ENCODE data around the gene AKR1B15. TPM values are rescaled to one million over a fixed set of nuclear protein-coding genes. Genes with fewer than 3 reads are reported as not detected.

The AKR1B15 gene
- total RNA-seq, 4 donors from 2014 or later = 1.9 TPM; not detected in 3

DNA sequence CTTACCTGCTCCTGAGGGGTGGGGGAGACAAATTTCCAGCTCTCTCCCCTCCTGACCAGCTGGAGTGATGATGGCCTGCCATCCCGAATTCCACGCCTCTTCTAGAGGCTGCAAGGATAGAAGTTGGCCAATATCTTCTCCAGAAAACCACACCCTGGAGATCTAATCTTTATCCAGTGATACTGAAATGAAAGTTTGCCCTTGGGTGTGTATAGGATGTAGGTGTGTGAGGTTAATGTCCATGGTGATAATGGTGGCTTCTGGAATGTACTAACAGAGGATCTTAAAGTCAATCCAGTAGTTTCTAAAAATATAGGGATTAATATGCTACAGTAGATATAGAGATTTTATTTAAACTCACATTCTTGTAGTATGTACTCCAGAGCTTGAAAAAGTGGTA is 22.2 kb downstream of the AKR1B15 start:
- H3K27ac ChIP-seq = peak overlapping the region in 2 of 4 donors; percentile 11 to 65
- H3K9me3 ChIP-seq = no peaks in the 10 kb centered on the region
- no peak for DNase-seq
- H3K27me3 ChIP-seq = no peaks in the 10 kb centered on the region
- TF ChIP-seq, protein P1, sequence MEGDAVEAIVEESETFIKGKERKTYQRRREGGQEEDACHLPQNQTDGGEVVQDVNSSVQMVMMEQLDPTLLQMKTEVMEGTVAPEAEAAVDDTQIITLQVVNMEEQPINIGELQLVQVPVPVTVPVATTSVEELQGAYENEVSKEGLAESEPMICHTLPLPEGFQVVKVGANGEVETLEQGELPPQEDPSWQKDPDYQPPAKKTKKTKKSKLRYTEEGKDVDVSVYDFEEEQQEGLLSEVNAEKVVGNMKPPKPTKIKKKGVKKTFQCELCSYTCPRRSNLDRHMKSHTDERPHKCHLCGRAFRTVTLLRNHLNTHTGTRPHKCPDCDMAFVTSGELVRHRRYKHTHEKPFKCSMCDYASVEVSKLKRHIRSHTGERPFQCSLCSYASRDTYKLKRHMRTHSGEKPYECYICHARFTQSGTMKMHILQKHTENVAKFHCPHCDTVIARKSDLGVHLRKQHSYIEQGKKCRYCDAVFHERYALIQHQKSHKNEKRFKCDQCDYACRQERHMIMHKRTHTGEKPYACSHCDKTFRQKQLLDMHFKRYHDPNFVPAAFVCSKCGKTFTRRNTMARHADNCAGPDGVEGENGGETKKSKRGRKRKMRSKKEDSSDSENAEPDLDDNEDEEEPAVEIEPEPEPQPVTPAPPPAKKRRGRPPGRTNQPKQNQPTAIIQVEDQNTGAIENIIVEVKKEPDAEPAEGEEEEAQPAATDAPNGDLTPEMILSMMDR (IDR thresholded peaks at IDR 0.05) = no peak
- no peak for TF ChIP-seq POLR2A (IDR thresholded peaks at IDR 0.05)
- H3K4me1 ChIP-seq = no peaks in the 10 kb centered on the region
- H3K4me3 ChIP-seq = no peak overlapping the region
- H3K36me3 ChIP-seq = no peaks in the 10 kb centered on the region

DNA sequence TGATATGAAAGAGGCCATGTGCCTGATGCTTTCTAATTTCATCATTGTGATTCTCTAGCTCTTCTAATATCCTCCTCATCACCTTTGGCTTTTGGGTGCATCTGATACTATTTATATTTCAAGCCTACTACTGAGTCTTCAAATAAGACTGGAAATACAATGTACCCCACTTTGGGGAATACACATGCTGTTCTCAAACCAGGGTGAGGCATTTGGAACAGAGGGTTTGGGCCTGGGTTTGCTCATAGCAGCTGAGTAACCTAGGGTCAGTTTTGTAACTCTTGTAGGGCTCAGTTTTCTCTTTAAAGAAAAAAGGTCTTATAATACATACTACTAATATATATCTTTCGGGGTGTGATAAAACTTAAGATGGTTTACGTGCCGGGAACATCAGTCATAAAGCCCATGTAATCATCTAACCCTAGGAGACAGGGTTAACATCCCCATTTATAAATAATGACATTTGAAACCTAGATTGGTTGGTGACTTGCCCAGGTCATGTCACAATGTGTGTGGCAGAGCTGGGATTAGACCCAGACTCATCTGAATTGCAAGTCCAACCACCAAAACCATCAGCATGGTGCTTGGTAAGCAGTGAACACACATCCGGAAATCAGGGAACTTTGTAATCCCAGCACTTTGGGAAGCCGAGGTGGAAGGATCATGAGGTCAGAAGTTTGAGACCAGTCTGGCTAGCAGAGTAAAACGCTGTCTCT is 23.0 kb downstream of the AKR1B15 start:
- TF ChIP-seq POLR2A (IDR thresholded peaks at IDR 0.05) = no peak
- TF ChIP-seq, protein P1 (IDR thresholded peaks at IDR 0.05) = no peak
- Histone ChIP-seq H3K4me1 (no peaks in the 10 kb centered on the region), H3K4me3 (no peak overlapping the region), H3K27me3 (no peaks in the 10 kb centered on the region), H3K36me3 (no peaks in the 10 kb centered on the region), H3K27ac (peak overlapping the region in 2 of 4 donors; percentile 11 to 65), H3K9me3 (no peaks in the 10 kb centered on the region)
- DNase-seq = no peak

DNA sequence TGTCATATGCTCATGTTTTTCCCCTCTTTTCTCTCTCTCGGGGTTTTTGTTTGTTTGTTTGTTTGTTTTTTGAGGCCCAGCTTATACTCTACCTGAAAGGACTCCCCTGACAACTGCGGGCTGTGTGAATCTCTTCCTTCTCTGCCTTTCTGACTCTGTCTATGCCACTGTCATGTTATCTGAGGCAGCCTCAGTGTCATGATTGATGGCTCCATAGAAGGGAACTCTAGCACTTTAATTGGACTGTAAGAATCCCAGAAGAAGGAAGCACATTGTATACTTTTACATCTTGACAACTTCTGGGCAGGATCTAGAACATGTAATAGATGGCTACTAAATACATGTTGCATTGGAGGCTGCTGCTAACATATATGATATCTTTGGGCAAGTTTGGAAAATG is 25.4 kb downstream of the AKR1B15 start:
- DNase-seq = no peak
- no peaks in the 10 kb centered on the region for H3K27me3 ChIP-seq
- no peak overlapping the region for H3K27ac ChIP-seq
- H3K36me3 ChIP-seq = no peaks in the 10 kb centered on the region
- no peaks in the 10 kb centered on the region for H3K4me1 ChIP-seq
- TF ChIP-seq POLR2A (IDR thresholded peaks at IDR 0.05) = no peak
- TF ChIP-seq, protein P1 (IDR thresholded peaks at IDR 0.05) = no peak
- no peaks in the 10 kb centered on the region for H3K9me3 ChIP-seq
- no peak overlapping the region for H3K4me3 ChIP-seq

DNA sequence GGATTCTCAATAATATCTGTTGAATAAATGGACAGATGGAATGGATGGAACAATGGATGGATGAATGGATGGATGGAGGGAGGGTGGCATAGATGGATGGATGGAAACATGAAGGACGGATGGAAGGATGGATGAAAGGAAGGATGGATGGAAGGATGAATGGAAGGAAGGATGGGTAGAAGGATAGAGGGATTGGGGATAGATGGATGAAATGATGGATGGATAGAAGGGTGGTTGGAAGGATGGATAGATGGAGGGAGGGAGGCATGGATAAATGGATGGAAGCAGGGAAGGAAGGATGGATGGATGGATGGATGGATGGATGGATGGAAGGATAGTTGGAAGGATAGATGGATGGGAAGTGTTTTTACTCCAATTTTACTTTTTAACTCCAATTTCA is 35.4 kb downstream of the AKR1B15 start:
- Histone ChIP-seq H3K9me3 (no peaks in the 10 kb centered on the region), H3K27ac (no peak overlapping the region), H3K4me1 (no peaks in the 10 kb centered on the region), H3K4me3 (no peak overlapping the region), H3K36me3 (no peaks in the 10 kb centered on the region), H3K27me3 (no peaks in the 10 kb centered on the region)
- TF ChIP-seq, protein P1 (IDR thresholded peaks at IDR 0.05) = no peak
- no peak for TF ChIP-seq POLR2A (IDR thresholded peaks at IDR 0.05)
- DNase-seq = no peak

DNA sequence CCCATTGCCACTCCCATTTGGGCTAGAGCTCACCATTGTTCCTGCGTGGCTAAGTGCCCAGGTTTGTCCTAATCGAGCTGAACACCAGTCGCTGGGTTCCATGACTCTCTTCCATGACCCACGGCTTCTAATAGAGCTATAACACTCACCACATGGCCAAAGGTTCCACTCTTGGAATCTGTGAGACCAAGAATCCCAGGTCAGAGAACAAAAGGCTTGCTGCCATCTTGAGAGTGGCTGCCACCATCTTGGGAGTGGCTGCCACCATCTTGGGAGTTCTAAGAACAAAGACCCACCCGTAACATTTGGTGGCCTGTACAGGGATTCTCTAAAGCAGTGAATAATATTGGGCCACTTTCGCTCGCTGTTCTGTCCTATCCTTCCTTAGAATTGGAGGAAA is 37.0 kb downstream of the AKR1B15 start:
- no peak overlapping the region for H3K27ac ChIP-seq
- no peaks in the 10 kb centered on the region for H3K27me3 ChIP-seq
- H3K4me3 ChIP-seq = no peak overlapping the region
- no peak for TF ChIP-seq POLR2A (IDR thresholded peaks at IDR 0.05)
- TF ChIP-seq, protein P1 (IDR thresholded peaks at IDR 0.05) = no peak
- no peak for DNase-seq
- no peaks in the 10 kb centered on the region for H3K9me3 ChIP-seq
- H3K4me1 ChIP-seq = no peaks in the 10 kb centered on the region
- no peaks in the 10 kb centered on the region for H3K36me3 ChIP-seq

Measured in Peyer's patch (tissue), 4 donors.